Measurements from ENCODE around the gene CCDC178.

Gene CCDC178

GRCh38 chr18:33014060-33014796 is 426.3 kb downstream of the CCDC178 start:
- H3K9ac ChIP-seq (ENCODE audit: low read length), result no peak overlapping the region
- H3K36me3 ChIP-seq (ENCODE audit: insufficient read depth, low read length), result no peaks in the 10 kb centered on the region
- H2AFZ ChIP-seq (ENCODE audit: low read length), result no peak overlapping the region
- no peaks in the 10 kb centered on the region for H3K4me1 ChIP-seq (ENCODE audit: insufficient read depth, low read length, severe bottlenecking)
- TF ChIP-seq CTCF (IDR thresholded peaks at IDR 0.05; ENCODE audit: low read length) (no peak), EZH2 (IDR thresholded peaks at IDR 0.05; ENCODE audit: borderline replicate concordance, low read length) (no peak)
- no peak overlapping the region for H3K27ac ChIP-seq (ENCODE audit: low read depth, low read length, poor library complexity, severe bottlenecking)
- H3K4me2 ChIP-seq (ENCODE audit: low read length), result no peak overlapping the region
- H3K4me3 ChIP-seq (ENCODE audit: low read depth, low read length, poor library complexity, severe bottlenecking), result no peak overlapping the region
- no peaks in the 10 kb centered on the region for H3K27me3 ChIP-seq (ENCODE audit: insufficient read depth, low read length)
- H3F3A ChIP-seq (ENCODE audit: insufficient read depth, low read length), result no peaks in the 10 kb centered on the region
- no peaks in the 10 kb centered on the region for H3K79me2 ChIP-seq (ENCODE audit: insufficient read depth, low read length)
- H3K9me2 ChIP-seq (ENCODE audit: low read depth, low read length), result no peaks in the 10 kb centered on the region
- H3K9me3 ChIP-seq (ENCODE audit: low read length), result no peaks in the 10 kb centered on the region
- H4K20me1 ChIP-seq (ENCODE audit: insufficient read depth, low read length), result no peaks in the 10 kb centered on the region

GRCh38 chr18:33010149-33010548 is 430.4 kb downstream of the CCDC178 start:
- Histone ChIP-seq H2AFZ (ENCODE audit: low read length) (no peak overlapping the region), H3K79me2 (ENCODE audit: insufficient read depth, low read length) (no peaks in the 10 kb centered on the region), H3K9me3 (ENCODE audit: low read length) (no peaks in the 10 kb centered on the region), H4K20me1 (ENCODE audit: insufficient read depth, low read length) (no peaks in the 10 kb centered on the region), H3K9ac (ENCODE audit: low read length) (no peak overlapping the region), H3K4me1 (ENCODE audit: insufficient read depth, low read length, severe bottlenecking) (no peaks in the 10 kb centered on the region), H3K9me2 (ENCODE audit: low read depth, low read length) (no peaks in the 10 kb centered on the region), H3K27ac (ENCODE audit: low read depth, low read length, poor library complexity, severe bottlenecking) (no peak overlapping the region), H3K4me3 (ENCODE audit: low read depth, low read length, poor library complexity, severe bottlenecking) (no peak overlapping the region), H3F3A (ENCODE audit: insufficient read depth, low read length) (no peaks in the 10 kb centered on the region), H3K36me3 (ENCODE audit: insufficient read depth, low read length) (no peaks in the 10 kb centered on the region), H3K4me2 (ENCODE audit: low read length) (no peak overlapping the region), H3K27me3 (ENCODE audit: insufficient read depth, low read length) (no peaks in the 10 kb centered on the region)
- TF ChIP-seq CTCF (IDR thresholded peaks at IDR 0.05; ENCODE audit: low read length), result no peak
- TF ChIP-seq EZH2 (IDR thresholded peaks at IDR 0.05; ENCODE audit: borderline replicate concordance, low read length), result no peak

- TF ChIP-seq EZH2 (IDR thresholded peaks at IDR 0.05; ENCODE audit: borderline replicate concordance, low read length), result no peak
- TF ChIP-seq CTCF (IDR thresholded peaks at IDR 0.05; ENCODE audit: low read length), result no peak
- no peak overlapping the region for H3K4me2 ChIP-seq (ENCODE audit: low read length)
- no peak overlapping the region for H3K27ac ChIP-seq (ENCODE audit: low read depth, low read length, poor library complexity, severe bottlenecking)
- no peaks in the 10 kb centered on the region for H3K79me2 ChIP-seq (ENCODE audit: insufficient read depth, low read length)
- no peaks in the 10 kb centered on the region for H4K20me1 ChIP-seq (ENCODE audit: insufficient read depth, low read length)
- H3K4me1 ChIP-seq (ENCODE audit: insufficient read depth, low read length, severe bottlenecking), result no peaks in the 10 kb centered on the region
- no peak overlapping the region for H3K9ac ChIP-seq (ENCODE audit: low read length)
- H3K9me3 ChIP-seq (ENCODE audit: low read length), result no peaks in the 10 kb centered on the region
- H3K9me2 ChIP-seq (ENCODE audit: low read depth, low read length), result no peaks in the 10 kb centered on the region
- no peaks in the 10 kb centered on the region for H3K27me3 ChIP-seq (ENCODE audit: insufficient read depth, low read length)
- H3F3A ChIP-seq (ENCODE audit: insufficient read depth, low read length), result no peaks in the 10 kb centered on the region
- H2AFZ ChIP-seq (ENCODE audit: low read length), result no peak overlapping the region
- no peak overlapping the region for H3K4me3 ChIP-seq (ENCODE audit: low read depth, low read length, poor library complexity, severe bottlenecking)
- H3K36me3 ChIP-seq (ENCODE audit: insufficient read depth, low read length), result no peaks in the 10 kb centered on the region
These were observed 441.6 kb downstream of the CCDC178 start for GRCh38 chr18:32998921-32999320.
